Mucosa of descending colon (tissue), 3 donors: Measurements from ENCODE around the gene CCDC51. TPM values are rescaled to one million over a fixed set of nuclear protein-coding genes. Genes with fewer than 3 reads are reported as not detected.
"Not testable (repeated sequence)": the region's sequence is repeated elsewhere in the genome, so short reads cannot be mapped to it uniquely, and the experiment has no call there.

Source experiments
- ATAC-seq: fragments of 200-7000 bp; cut with Tn5 transposase; one replicate; pipeline ENCODE4 v1.9.1; 2020; ENCODE audit warnings: mild to moderate bottlenecking, moderate library complexity
- DNase-seq, 3 donors: peaks; one replicate each; pipeline ENCODE4 v3.0.0-alpha.2; 2020
- H3K36me3 ChIP-seq: fragments of 200-600 bp; one replicate; pipeline ENCODE4 v1.8.0; 2021; ENCODE audit warnings: low read depth, mild to moderate bottlenecking
- H3K4me1 ChIP-seq: fragments of 200-600 bp; one replicate; pipeline ENCODE4 v1.8.0; 2021; ENCODE audit warnings: low read depth, mild to moderate bottlenecking
- H3K4me3 ChIP-seq: fragments of 200-600 bp; one replicate; pipeline ENCODE4 v1.8.0; 2021; ENCODE audit warnings: mild to moderate bottlenecking
- H3K9me3 ChIP-seq: fragments of 200-600 bp; one replicate; pipeline ENCODE4 v1.8.0; 2021; ENCODE audit warnings: mild to moderate bottlenecking
- CTCF ChIP-seq: fragments of 200-600 bp; IDR thresholded peaks from one replicate; pipeline ENCODE4 v1.8.0; 2022; ENCODE audit warnings: antibody characterized with exemption, mild to moderate bottlenecking
- intact Hi-C, 2 donors: fragments of 100-400 bp; cut with DNase I in 1 of 2; cut with micrococcal nuclease in 1 of 2; formaldehyde crosslinking; loops; one replicate each; pipeline versions ENCODE4 v1.11.0 to v1.11.1; 2022; cut with DNase I, micrococcal nuclease
- total RNA-seq, 3 donors: library from RNA; stranded (reverse); fragmentation: NEBNext Ultra II Directional in 2 of 3; extraction: Animal tissue kit (Norgen Biotek cat#: 25700) in 2 of 3; gene quantifications; one replicate each; pipeline versions ENCODE4 v1.2.1 to v1.2.4, GENCODE V29; 2021 to 2023
- donor health status: DM: no; HTN: no; CAD: no; lungs with moderate emphysema.
- donor health status: DM: no; HTN: no; CAD: no.
- donor health status: DM: no; HTN: yes; CAD: no.

CCDC51 gene
- total RNA-seq, 3 donors from 2014 or later: 13.0 to 15.3 (median 14.8) TPM

GRCh38 chr3:48463703-48464102, 23.8 kb upstream of the CCDC51 start:
- Histone ChIP-seq H3K4me3 (no peak overlapping the region), H3K36me3 (peaks cover 4% of the 10 kb centered on the region), H3K4me1 (peaks cover 33% of the 10 kb centered on the region), H3K9me3 (no peaks in the 10 kb centered on the region)
- DNase-seq (no peak), ATAC-seq (no peak)
- no peak for TF ChIP-seq CTCF
- intact Hi-C loops: loop anchor here in 1 of 2 donors (5.0 kb wide), 1 partner anchor 84 kb away; no protein-coding TSS in a partner anchor

- H3K36me3 ChIP-seq, H3K4me3 ChIP-seq, DNase-seq, H3K9me3 ChIP-seq, ATAC-seq: not testable (repeated sequence)
- intact Hi-C loops: loop anchor here in 1 of 2 donors (5.0 kb wide), 1 partner anchor 86 kb away; no protein-coding TSS in a partner anchor
- H3K4me1 ChIP-seq: peaks cover 14% of the 10 kb centered on the region
Measured at GRCh38 chr3:48461767-48462166, 21.8 kb upstream of the CCDC51 start.

GRCh38 chr3:48460517-48460902, 20.6 kb upstream of the CCDC51 start:
- intact Hi-C loops: loop anchor here in 1 of 2 donors (5.0 kb wide), 1 partner anchor 87 kb away; no protein-coding TSS in a partner anchor
- no peak for TF ChIP-seq CTCF
- Histone ChIP-seq H3K4me3 (no peak overlapping the region), H3K9me3 (no peaks in the 10 kb centered on the region), H3K4me1 (peaks cover 8% of the 10 kb centered on the region), H3K36me3 (peaks cover 5% of the 10 kb centered on the region)
- DNase-seq (no peak), ATAC-seq (no peak)

- TF ChIP-seq CTCF: no peak
- H3K4me1 ChIP-seq: peaks cover 2% of the 10 kb centered on the region
- no peak overlapping the region for H3K4me3 ChIP-seq
- intact Hi-C loops: loop anchor here in 1 of 2 donors (5.0 kb wide), 1 partner anchor 87 kb away; no protein-coding TSS in a partner anchor
- no peak for DNase-seq
- H3K36me3 ChIP-seq: peaks cover 5% of the 10 kb centered on the region
- no peak for ATAC-seq
- no peaks in the 10 kb centered on the region for H3K9me3 ChIP-seq
Measured at GRCh38 chr3:48459773-48460516, 20.0 kb upstream of the CCDC51 start.

- H3K4me3 ChIP-seq: no peak overlapping the region
- no peaks in the 10 kb centered on the region for H3K4me1 ChIP-seq
- no peaks in the 10 kb centered on the region for H3K9me3 ChIP-seq
- ATAC-seq: no peak
- TF ChIP-seq CTCF: no peak
- intact Hi-C loops: no loop called here
- peaks cover 5% of the 10 kb centered on the region for H3K36me3 ChIP-seq
- DNase-seq: no peak
Measured at GRCh38 chr3:48459331-48459730, 19.4 kb upstream of the CCDC51 start.

- intact Hi-C loops: no loop called here
- peaks cover 5% of the 10 kb centered on the region for H3K36me3 ChIP-seq
Measured at GRCh38 chr3:48456456-48456855, 16.5 kb upstream of the CCDC51 start.

More at GRCh38 chr3:48456456-48456855, 16.5 kb upstream of the CCDC51 start:
- no peak for TF ChIP-seq CTCF
- DNase-seq (no peak), ATAC-seq (no peak)
- Histone ChIP-seq H3K9me3 (no peaks in the 10 kb centered on the region), H3K4me1 (no peaks in the 10 kb centered on the region), H3K4me3 (no peak overlapping the region)
